HepG2 (cell line): ENCODE results near the gene OBSL1. TPM values are rescaled to one million over a fixed set of nuclear protein-coding genes. Genes with fewer than 3 reads are reported as not detected.

Experiments
- ATAC-seq: fragments of 200-7000 bp; cut with Tn5 transposase; 3 replicates; pipeline ENCODE4 v1.9.1; 2020; ENCODE audit warnings: mild to moderate bottlenecking, moderate library complexity
- BruUV-seq: library from RNA; stranded (reverse); fragments of 400-500 nt; replicated peaks from 2 replicates; lab custom pipeline; 2021; lab: Mats Ljungman, UMichigan
- CTCF ChIA-PET: fragments of 300-600 bp; formaldehyde crosslinking; extraction: SDS; loops from one replicate; lab custom pipeline; 2021; ENCODE audit warnings: low total read pairs, inconsistent platforms, low intra/inter-chr PET ratio; lab: Yijun Ruan, JAX
- POLR2A ChIA-PET: fragments of 350-600 bp; sonication (Branson Sonifier 250); formaldehyde crosslinking; loops from one replicate; lab custom pipeline; 2020; ENCODE audit warnings: antibody characterized with exemption, inconsistent platforms; lab: Yijun Ruan, JAX
- DNase-seq: peaks from one replicate; pipeline ENCODE4 v3.0.0-alpha.2; 2015; ENCODE audit warnings: low spot score
- FAIRE-seq: peaks from 3 replicates; lab custom pipeline; 2011; peaks lifted over from hg19 to GRCh38; lab: Jason Lieb, UNC
- H2AFZ ChIP-seq: one replicate; pipeline ENCODE4 v1.6.1; 2011; ENCODE audit warnings: low read length, inconsistent platforms
- H3K27ac ChIP-seq: fragments of 300-600 bp; 3 replicates; pipeline ENCODE4 v1.8.0; 2011; ENCODE audit warnings: mixed run types, mild to moderate bottlenecking, mixed read lengths, low read length, inconsistent platforms; ENCODE audit not compliant: insufficient read depth; ENCODE audit errors: extremely low read length
- H3K27me3 ChIP-seq, 2 experiments: fragments of 200-600 bp in 1 of 2; 2 replicates in 1 of 2; 3 replicates in 1 of 2; pipeline versions ENCODE4 v1.6.0 to v1.8.0; 2011; ENCODE audit warnings: low read length in 2 of 2, mild to moderate bottlenecking in 2 of 2, moderate library complexity in 2 of 2, inconsistent platforms in 1 of 2; ENCODE audit not compliant: insufficient read depth in 2 of 2, control insufficient read depth in 1 of 2
- H3K36me3 ChIP-seq, 2 experiments: fragments of 200-600 bp in 1 of 2; replicated peaks in 1 of 2; 2 replicates in 1 of 2; 3 replicates in 1 of 2; pipeline versions ENCODE4 v1.5.1 to v1.8.0; 2011; ENCODE audit warnings: low read length in 2 of 2, inconsistent platforms in 1 of 2; ENCODE audit not compliant: insufficient read depth in 2 of 2, control insufficient read depth in 1 of 2
- H3K4me1 ChIP-seq: 2 replicates; pipeline ENCODE4 v1.5.1; 2012; ENCODE audit warnings: low read length, inconsistent platforms; ENCODE audit not compliant: insufficient read depth
- H3K4me2 ChIP-seq: 2 replicates; pipeline ENCODE4 v1.6.0; 2011; ENCODE audit warnings: low read depth, low read length, inconsistent platforms
- H3K4me3 ChIP-seq, 3 experiments: fragments of 200-600 bp in 1 of 3; sonication (generic), shearing (Covaris generic) in 1 of 3; replicated peaks in 1 of 3; 2 replicates each; pipeline ENCODE4 v1.5.1; 2011 to 2016; ENCODE audit warnings: low read length in 3 of 3, inconsistent platforms in 2 of 3, low read depth in 2 of 3, mild to moderate bottlenecking in 2 of 3, control low read depth in 1 of 3, mixed read lengths in 1 of 3; ENCODE audit not compliant: insufficient read depth in 1 of 3
- H3K79me2 ChIP-seq: one replicate; pipeline ENCODE4 v1.6.1; 2011; ENCODE audit warnings: low read length, inconsistent platforms; ENCODE audit not compliant: insufficient read depth
- H3K9ac ChIP-seq: 2 replicates; pipeline ENCODE4 v1.6.0; 2011; ENCODE audit warnings: mild to moderate bottlenecking, low read depth, low read length, inconsistent platforms; ENCODE audit not compliant: insufficient read depth
- H3K9me3 ChIP-seq: 2 replicates; pipeline ENCODE4 v1.5.1; 2012; ENCODE audit warnings: mild to moderate bottlenecking, low read length
- H4K20me1 ChIP-seq: 2 replicates; pipeline ENCODE4 v1.6.0; 2011; ENCODE audit warnings: inconsistent platforms, mild to moderate bottlenecking, low read length, moderate library complexity; ENCODE audit not compliant: insufficient read depth
- AHDC1 ChIP-seq: sonication (generic); formaldehyde crosslinking; IDR thresholded peaks from 2 replicates; pipeline ENCODE4 v1.5.1; 2020; ENCODE audit warnings: mild to moderate bottlenecking, missing genetic modification reagents, borderline replicate concordance
- ATF1 ChIP-seq: IDR thresholded peaks from 2 replicates; pipeline ENCODE4 v1.6.1; 2016; ENCODE audit warnings: mild to moderate bottlenecking, control low read depth
- EZH2 ChIP-seq: conservative IDR thresholded peaks from 2 replicates; pipeline ENCODE4 v1.6.1; 2012; ENCODE audit warnings: mild to moderate bottlenecking, low read depth, low read length, moderate library complexity
- HES4 ChIP-seq: sonication (generic); formaldehyde crosslinking; IDR thresholded peaks from 2 replicates; pipeline ENCODE4 v1.9.0; 2021; ENCODE audit warnings: mild to moderate bottlenecking, missing genetic modification reagents, borderline replicate concordance
- KDM2A ChIP-seq: sonication (generic); formaldehyde crosslinking; IDR thresholded peaks from 2 replicates; pipeline ENCODE4 v1.4.0; 2020; ENCODE audit warnings: low read depth, missing genetic modification reagents, borderline replicate concordance
- MED13 ChIP-seq: sonication (generic); formaldehyde crosslinking; IDR thresholded peaks from 2 replicates; pipeline ENCODE4 v1.5.0; 2020; ENCODE audit warnings: missing genetic modification reagents
- MIER3 ChIP-seq: IDR thresholded peaks from 2 replicates; pipeline ENCODE4 v1.6.1; 2016; ENCODE audit warnings: missing compliant biosample characterization, borderline replicate concordance
- NFATC3 ChIP-seq: sonication (generic); formaldehyde crosslinking; IDR thresholded peaks from 2 replicates; pipeline ENCODE4 v1.5.1; 2020; ENCODE audit warnings: mild to moderate bottlenecking, missing genetic modification reagents
- ZFYVE20 ChIP-seq: sonication (generic); formaldehyde crosslinking; IDR thresholded peaks from 2 replicates; pipeline ENCODE4 v1.8.0; 2023; ENCODE audit warnings: low read depth, mild to moderate bottlenecking, moderate library complexity, missing genetic modification reagents, borderline replicate concordance
- ZIK1 ChIP-seq: sonication (generic); formaldehyde crosslinking; IDR thresholded peaks from 2 replicates; pipeline ENCODE4 v1.5.0; 2020; ENCODE audit warnings: mild to moderate bottlenecking, low read depth, missing genetic modification reagents, borderline replicate concordance
- ZNF580 ChIP-seq: IDR thresholded peaks from 2 replicates; pipeline ENCODE4 v1.6.1; 2016; ENCODE audit warnings: low read depth, borderline replicate concordance
- ZNF644 ChIP-seq: IDR thresholded peaks from 2 replicates; pipeline ENCODE4 v1.6.1; 2016; ENCODE audit warnings: low read depth
- ZNF670 ChIP-seq: sonication (generic); formaldehyde crosslinking; IDR thresholded peaks from 2 replicates; pipeline ENCODE4 v1.8.0; 2022; ENCODE audit warnings: mild to moderate bottlenecking, missing genetic modification reagents, borderline replicate concordance
- WGBS: methylation state at CpG from one replicate; pipeline ENCODE4 v1.1.6; 2017; ENCODE audit warnings: low lambda C conversion rate; 5-methylcytosine and 5-hydroxymethylcytosine counted together
- in situ Hi-C: cut with HindIII; loops from 2 replicates; pipeline ENCODE4 v1.10.0; 2017; ENCODE audit warnings: low pct_unique_long_range_greater_than_20kb; ENCODE audit not compliant: extremely low pct_ligation_motif_present
- intact Hi-C: fragments of 100-400 bp; cut with micrococcal nuclease; formaldehyde crosslinking; loops from one replicate; pipeline ENCODE4 v1.10.0; 2022; ENCODE audit not compliant: unreplicated experiment
- polyA plus RNA-seq, 8 experiments: library from polyadenylated mRNA; depleted of rRNA in 3 of 8; stranded (reverse) in 7 of 8; unstranded in 1 of 8; fragments of >200 nt; fragmentation: Illumina TruSeq in 4 of 8; extraction: Trizol in 4 of 8; gene quantifications; 2 replicates each; pipeline versions ENCODE4 v1.2.1 to v1.2.3, GENCODE V29; 2011 to 2016; ENCODE audit warnings: low read depth in 4 of 8, missing spikeins in 1 of 8, mixed read lengths in 1 of 8; ENCODE audit not compliant: insufficient read depth in 1 of 8
- total RNA-seq, 5 experiments: library from RNA; depleted of rRNA; stranded (reverse); fragments of >200 nt; fragmentation: Illumina TruSeq; extraction: Trizol; gene quantifications; 2 replicates each; pipeline ENCODE4 v1.2.3, GENCODE V29; 2016; ENCODE audit warnings: low read depth in 1 of 5
- TF ChIP-seq, protein P1 (sequence below): sonication (generic); formaldehyde crosslinking; IDR thresholded peaks from 2 replicates; pipeline ENCODE4 v1.4.0; 2020; ENCODE audit warnings: missing genetic modification reagents

OBSL1 gene
- total and polyA plus RNA-seq, 2 of the 13 experiments (the other 11 are each of a cell fraction or from before 2014, with no cell fraction given), result 86.7 to 218 TPM

GRCh38 chr2:219521066-219521880, 50.1 kb downstream of the OBSL1 start:
- Histone ChIP-seq H3K9me3 (no peaks in the 10 kb centered on the region), H3K9ac (no peak overlapping the region), H3K27me3 (peaks cover 24 to 96% of the 10 kb centered on the region in 2 experiments), H3K79me2 (no peaks in the 10 kb centered on the region), H3K4me2 (0 out of 2 replicates have a peak overlapping the region, but pooled peaks have one; percentile 8), H3K4me3 (no peak overlapping the region), H3K4me1 (peaks cover 29% of the 10 kb centered on the region; the same call in 1 of the 2 replicates), H4K20me1 (no peaks in the 10 kb centered on the region), H3K36me3 (no peaks in the 10 kb centered on the region), H3K27ac (no peak overlapping the region), H2AFZ (no peak overlapping the region)
- FAIRE-seq, result no peak
- BruUV-seq, result no TSS peak
- ATAC-seq, result peak; percentile 81
- ChIA-PET POLR2A (interaction anchor here (0.6 to 1.7 kb wide), 2 partner anchors 9 to 23 kb away, joined by 4 to 5 read pairs; partner anchors contain the start of gene GMPPA), CTCF (interaction anchor here (0.9 to 2.1 kb wide), 3 partner anchors 9 to 26 kb away, joined by 3 to 7 read pairs (median 5); a partner anchor contains a TSS)
- in situ Hi-C loops (loop anchor here (10.0 kb wide), 1 partner anchor 46 kb away; no protein-coding TSS in a partner anchor), intact Hi-C loops (loop anchor here (2.0 kb wide), 1 partner anchor 44 kb away; no protein-coding TSS in a partner anchor)
- DNase-seq, result peak; percentile 33
- 2% methylated on average over 14 of the region's 14 CpGs for WGBS
- peak; percentile 91 for TF ChIP-seq EZH2
- no peak for TF ChIP-seq AHDC1 (CRISPR knock-in tag)
- TF ChIP-seq HES4 (CRISPR knock-in tag), result no peak
- TF ChIP-seq KDM2A (CRISPR knock-in tag), result peak; percentile 36; the same call in 1 of the 2 replicates
- TF ChIP-seq MED13 (CRISPR knock-in tag), result no peak
- no peak for TF ChIP-seq ZFYVE20 (CRISPR knock-in tag)
- no peak for TF ChIP-seq ATF1 (CRISPR knock-in tag)
- TF ChIP-seq MIER3 (CRISPR knock-in tag), result no peak
- TF ChIP-seq, protein P1, sequence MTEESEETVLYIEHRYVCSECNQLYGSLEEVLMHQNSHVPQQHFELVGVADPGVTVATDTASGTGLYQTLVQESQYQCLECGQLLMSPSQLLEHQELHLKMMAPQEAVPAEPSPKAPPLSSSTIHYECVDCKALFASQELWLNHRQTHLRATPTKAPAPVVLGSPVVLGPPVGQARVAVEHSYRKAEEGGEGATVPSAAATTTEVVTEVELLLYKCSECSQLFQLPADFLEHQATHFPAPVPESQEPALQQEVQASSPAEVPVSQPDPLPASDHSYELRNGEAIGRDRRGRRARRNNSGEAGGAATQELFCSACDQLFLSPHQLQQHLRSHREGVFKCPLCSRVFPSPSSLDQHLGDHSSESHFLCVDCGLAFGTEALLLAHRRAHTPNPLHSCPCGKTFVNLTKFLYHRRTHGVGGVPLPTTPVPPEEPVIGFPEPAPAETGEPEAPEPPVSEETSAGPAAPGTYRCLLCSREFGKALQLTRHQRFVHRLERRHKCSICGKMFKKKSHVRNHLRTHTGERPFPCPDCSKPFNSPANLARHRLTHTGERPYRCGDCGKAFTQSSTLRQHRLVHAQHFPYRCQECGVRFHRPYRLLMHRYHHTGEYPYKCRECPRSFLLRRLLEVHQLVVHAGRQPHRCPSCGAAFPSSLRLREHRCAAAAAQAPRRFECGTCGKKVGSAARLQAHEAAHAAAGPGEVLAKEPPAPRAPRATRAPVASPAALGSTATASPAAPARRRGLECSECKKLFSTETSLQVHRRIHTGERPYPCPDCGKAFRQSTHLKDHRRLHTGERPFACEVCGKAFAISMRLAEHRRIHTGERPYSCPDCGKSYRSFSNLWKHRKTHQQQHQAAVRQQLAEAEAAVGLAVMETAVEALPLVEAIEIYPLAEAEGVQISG (CRISPR knock-in tag), result 0 out of 2 replicates have a peak, but pooled peaks have one; percentile 27
- no peak for TF ChIP-seq ZNF644 (CRISPR knock-in tag)
- no peak for TF ChIP-seq ZNF670 (CRISPR knock-in tag)
- TF ChIP-seq NFATC3 (CRISPR knock-in tag), result no peak
- no peak for TF ChIP-seq ZIK1 (CRISPR knock-in tag)
- no peak for TF ChIP-seq ZNF580 (CRISPR knock-in tag)
